Astrocyte (in vitro differentiated cells and primary cell): ENCODE measurements around the gene XPC. TPM values are rescaled to one million over a fixed set of nuclear protein-coding genes. Genes with fewer than 3 reads are reported as not detected.

Experiments used
- DNase-seq: peaks from one replicate; pipeline ENCODE4 v3.0.0-alpha.2; 2010; ENCODE audit warnings: low read depth
- FAIRE-seq: peaks from 2 replicates; lab custom pipeline; 2011; peaks lifted over from hg19 to GRCh38; lab: Jason Lieb, UNC
- H2AFZ ChIP-seq: 2 replicates; pipeline ENCODE4 v1.6.0; 2012; ENCODE audit warnings: low read depth, low read length, inconsistent platforms
- H3K27ac ChIP-seq: 2 replicates; pipeline ENCODE4 v1.5.1; 2011; ENCODE audit warnings: low read depth, low read length, inconsistent platforms
- H3K27me3 ChIP-seq: 2 replicates; pipeline ENCODE4 v1.6.0; 2011; ENCODE audit warnings: low read length, inconsistent platforms; ENCODE audit not compliant: insufficient read depth
- H3K36me3 ChIP-seq: 2 replicates; pipeline ENCODE4 v1.5.1; 2011; ENCODE audit warnings: low read length, inconsistent platforms; ENCODE audit not compliant: insufficient read depth
- H3K4me1 ChIP-seq: 2 replicates; pipeline ENCODE4 v1.5.1; 2011; ENCODE audit warnings: low read length, inconsistent platforms; ENCODE audit not compliant: insufficient read depth
- H3K4me2 ChIP-seq: 2 replicates; pipeline ENCODE4 v1.6.0; 2012; ENCODE audit warnings: low read length, inconsistent platforms
- H3K4me3 ChIP-seq: 2 replicates; pipeline ENCODE4 v1.5.1; 2011; ENCODE audit warnings: low read depth, mild to moderate bottlenecking, low read length, inconsistent platforms; ENCODE audit not compliant: insufficient read depth
- H3K79me2 ChIP-seq: 2 replicates; pipeline ENCODE4 v1.6.0; 2012; ENCODE audit warnings: mild to moderate bottlenecking, low read length, inconsistent platforms; ENCODE audit not compliant: insufficient read depth
- H3K9ac ChIP-seq: 2 replicates; pipeline ENCODE4 v1.6.0; 2012; ENCODE audit warnings: mild to moderate bottlenecking, low read length, inconsistent platforms
- H3K9me3 ChIP-seq: 2 replicates; pipeline ENCODE4 v1.5.1; 2012; ENCODE audit warnings: low read depth, mild to moderate bottlenecking, low read length, inconsistent platforms; ENCODE audit not compliant: insufficient read depth
- H4K20me1 ChIP-seq: 2 replicates; pipeline ENCODE4 v1.6.0; 2012; ENCODE audit warnings: low read length, inconsistent platforms; ENCODE audit not compliant: insufficient read depth
- H3K27ac Mint-ChIP-seq: one replicate; pipeline ENCODE4 v1.8.0; 2021; ENCODE audit warnings: mild to moderate bottlenecking, mixed read lengths; ENCODE audit not compliant: unreplicated experiment
- H3K27me3 Mint-ChIP-seq: one replicate; pipeline ENCODE4 v1.8.0; 2021; ENCODE audit warnings: low read depth, mixed read lengths; ENCODE audit not compliant: unreplicated experiment
- H3K36me3 Mint-ChIP-seq: one replicate; pipeline ENCODE4 v1.8.0; 2021; ENCODE audit warnings: low read depth, mixed read lengths; ENCODE audit not compliant: unreplicated experiment
- H3K4me1 Mint-ChIP-seq: one replicate; pipeline ENCODE4 v1.8.0; 2021; ENCODE audit warnings: low read depth, mixed read lengths; ENCODE audit not compliant: unreplicated experiment
- H3K4me3 Mint-ChIP-seq: one replicate; pipeline ENCODE4 v1.8.0; 2021; ENCODE audit warnings: mild to moderate bottlenecking, moderate library complexity, mixed read lengths; ENCODE audit not compliant: unreplicated experiment
- H3K9me3 Mint-ChIP-seq: one replicate; pipeline ENCODE4 v1.8.0; 2021; ENCODE audit warnings: mild to moderate bottlenecking, mixed read lengths; ENCODE audit not compliant: unreplicated experiment
- EZH2 ChIP-seq: IDR thresholded peaks from 2 replicates; pipeline ENCODE4 v1.6.1; 2012; ENCODE audit warnings: mild to moderate bottlenecking, low read length, inconsistent platforms; ENCODE audit not compliant: insufficient read depth
- total RNA-seq: library from RNA; stranded (reverse); gene quantifications from 2 replicates; pipeline ENCODE4 v1.2.1, GENCODE V29; 2021
- TF ChIP-seq, protein P1 (sequence below): IDR thresholded peaks from 2 replicates; pipeline ENCODE4 v1.5.1; 2011; ENCODE audit warnings: low read depth, mild to moderate bottlenecking, inconsistent platforms, low read length, moderate library complexity; ENCODE audit not compliant: insufficient read depth

The XPC gene
- total RNA-seq, 1 donor from 2014 or later = 33.6 TPM

DNA sequence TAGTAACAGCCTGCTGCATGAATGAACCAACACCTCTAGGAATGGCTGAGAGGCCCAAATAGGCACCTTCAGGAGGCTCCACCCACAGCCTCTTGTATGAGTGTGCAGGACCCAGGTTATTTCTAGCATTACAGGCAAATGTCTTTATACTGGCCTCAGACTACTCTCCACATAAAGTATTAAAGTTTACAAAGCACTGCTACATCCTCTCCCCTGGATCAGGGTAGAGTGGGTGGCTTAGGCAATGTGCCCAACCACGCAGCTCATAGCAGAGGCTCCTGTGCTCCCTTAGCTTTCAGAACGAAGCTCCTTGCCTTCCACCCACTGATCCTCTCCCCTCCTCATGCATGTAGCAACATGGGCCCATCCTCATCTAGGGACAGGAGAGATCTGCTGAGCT is 37.3 kb downstream of the XPC start:
- Histone ChIP-seq H3K4me3 (no peak overlapping the region), H3K9ac (no peak overlapping the region), H3K27me3 (no peaks in the 10 kb centered on the region), H3K4me2 (no peak overlapping the region), H3K4me1 (peaks cover 30% of the 10 kb centered on the region), H3K79me2 (no peaks in the 10 kb centered on the region), H3K9me3 (no peaks in the 10 kb centered on the region), H3K36me3 (peaks cover 18% of the 10 kb centered on the region), H4K20me1 (peaks cover 3% of the 10 kb centered on the region), H3K27ac (no peak overlapping the region), H2AFZ (no peak overlapping the region)
- Mint-ChIP-seq H3K27me3 (no peaks in the 10 kb centered on the region), H3K4me3 (no peak overlapping the region), H3K36me3 (peaks cover 16% of the 10 kb centered on the region), H3K9me3 (no peaks in the 10 kb centered on the region), H3K4me1 (peaks cover 37% of the 10 kb centered on the region), H3K27ac (no peak overlapping the region)
- TF ChIP-seq, protein P1, sequence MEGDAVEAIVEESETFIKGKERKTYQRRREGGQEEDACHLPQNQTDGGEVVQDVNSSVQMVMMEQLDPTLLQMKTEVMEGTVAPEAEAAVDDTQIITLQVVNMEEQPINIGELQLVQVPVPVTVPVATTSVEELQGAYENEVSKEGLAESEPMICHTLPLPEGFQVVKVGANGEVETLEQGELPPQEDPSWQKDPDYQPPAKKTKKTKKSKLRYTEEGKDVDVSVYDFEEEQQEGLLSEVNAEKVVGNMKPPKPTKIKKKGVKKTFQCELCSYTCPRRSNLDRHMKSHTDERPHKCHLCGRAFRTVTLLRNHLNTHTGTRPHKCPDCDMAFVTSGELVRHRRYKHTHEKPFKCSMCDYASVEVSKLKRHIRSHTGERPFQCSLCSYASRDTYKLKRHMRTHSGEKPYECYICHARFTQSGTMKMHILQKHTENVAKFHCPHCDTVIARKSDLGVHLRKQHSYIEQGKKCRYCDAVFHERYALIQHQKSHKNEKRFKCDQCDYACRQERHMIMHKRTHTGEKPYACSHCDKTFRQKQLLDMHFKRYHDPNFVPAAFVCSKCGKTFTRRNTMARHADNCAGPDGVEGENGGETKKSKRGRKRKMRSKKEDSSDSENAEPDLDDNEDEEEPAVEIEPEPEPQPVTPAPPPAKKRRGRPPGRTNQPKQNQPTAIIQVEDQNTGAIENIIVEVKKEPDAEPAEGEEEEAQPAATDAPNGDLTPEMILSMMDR = no peak
- TF ChIP-seq EZH2 = no peak
- DNase-seq = peak; percentile 25
- no peak for FAIRE-seq

DNA sequence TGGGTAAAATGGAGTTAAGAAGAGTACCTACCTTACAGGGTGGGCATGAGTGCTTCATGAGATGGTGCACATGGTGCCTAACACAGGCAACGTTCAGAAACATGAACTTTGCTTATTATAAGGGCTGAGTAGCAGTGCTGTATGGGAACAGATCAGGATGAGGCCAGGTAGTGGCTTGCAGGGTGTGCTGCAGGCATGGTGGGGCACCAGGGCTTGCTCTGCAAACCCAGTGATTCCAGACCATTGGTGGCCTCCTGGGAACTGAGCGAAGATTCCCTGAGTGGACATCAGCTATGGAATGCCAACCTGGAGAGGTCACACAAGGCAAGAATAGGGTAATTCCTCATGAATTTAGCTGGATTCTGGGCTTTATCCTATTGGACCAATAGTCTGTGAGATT is 37.7 kb downstream of the XPC start:
- Mint-ChIP-seq H3K27me3 (no peaks in the 10 kb centered on the region), H3K9me3 (no peaks in the 10 kb centered on the region), H3K4me3 (no peak overlapping the region), H3K4me1 (peaks cover 35% of the 10 kb centered on the region), H3K36me3 (peaks cover 21% of the 10 kb centered on the region), H3K27ac (peak overlapping the region; percentile 66)
- Histone ChIP-seq H3K36me3 (peaks cover 22% of the 10 kb centered on the region), H3K79me2 (no peaks in the 10 kb centered on the region), H3K4me3 (no peak overlapping the region), H3K27me3 (no peaks in the 10 kb centered on the region), H3K9ac (no peak overlapping the region), H3K27ac (no peak overlapping the region), H3K4me1 (peaks cover 28% of the 10 kb centered on the region), H3K9me3 (no peaks in the 10 kb centered on the region), H2AFZ (no peak overlapping the region), H3K4me2 (no peak overlapping the region), H4K20me1 (peaks cover 3% of the 10 kb centered on the region)
- TF ChIP-seq, protein P1 = no peak
- no peak for TF ChIP-seq EZH2
- DNase-seq = no peak
- no peak for FAIRE-seq

DNA sequence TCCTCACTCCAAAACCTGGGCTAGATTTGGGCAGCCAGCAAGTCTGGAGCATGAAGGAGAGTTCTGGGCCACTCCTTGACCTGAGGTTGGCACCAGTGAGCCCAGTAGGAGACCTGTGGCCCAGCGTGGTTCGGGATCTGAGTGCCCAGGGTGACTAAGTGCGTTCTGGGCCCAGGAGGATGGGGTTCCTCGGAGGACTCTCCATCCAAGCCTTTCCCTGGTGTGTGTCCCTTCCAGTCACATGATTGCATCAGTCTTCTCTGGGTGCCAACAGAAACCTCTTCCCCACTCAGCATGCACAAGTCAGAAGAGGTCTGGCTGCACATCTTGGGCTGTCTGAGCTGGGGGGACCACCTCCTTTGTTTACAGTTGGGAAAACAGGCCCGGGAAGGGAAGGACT is 38.6 kb downstream of the XPC start:
- Histone ChIP-seq H3K9me3 (no peaks in the 10 kb centered on the region), H4K20me1 (peaks cover 3% of the 10 kb centered on the region), H3K9ac (no peak overlapping the region), H3K4me2 (no peak overlapping the region), H3K36me3 (peaks cover 30% of the 10 kb centered on the region), H3K4me1 (peaks cover 19% of the 10 kb centered on the region), H3K79me2 (no peaks in the 10 kb centered on the region), H3K27me3 (no peaks in the 10 kb centered on the region), H3K4me3 (no peak overlapping the region), H3K27ac (no peak overlapping the region), H2AFZ (no peak overlapping the region)
- TF ChIP-seq, protein P1 = no peak
- no peak for TF ChIP-seq EZH2
- no peak overlapping the region for H3K27ac Mint-ChIP-seq
- H3K27me3 Mint-ChIP-seq = no peaks in the 10 kb centered on the region
- H3K36me3 Mint-ChIP-seq = peaks cover 21% of the 10 kb centered on the region
- DNase-seq = no peak
- no peak for FAIRE-seq
- peaks cover 29% of the 10 kb centered on the region for H3K4me1 Mint-ChIP-seq
- no peaks in the 10 kb centered on the region for H3K9me3 Mint-ChIP-seq
- H3K4me3 Mint-ChIP-seq = no peak overlapping the region
